22Rv1 (cell line): ENCODE data around the gene ATF3.

ENCODE experiments used
- CTCF ChIP-seq: fragments of 450-650 bp; IDR thresholded peaks from 2 replicates; pipeline ENCODE4 v1.5.1; 2017; ENCODE audit warnings: mild to moderate bottlenecking
- ZFX ChIP-seq: fragments of 450-650 bp; IDR thresholded peaks from 2 replicates; pipeline ENCODE4 v1.6.1; 2017; ENCODE audit warnings: antibody characterized with exemption, borderline replicate concordance

- TF ChIP-seq CTCF (no peak), ZFX (no peak)
These were observed 16.6 kb upstream of the ATF3 start for GRCh38 chr1:212591922-212592321.
